GM08714 (cell line): ENCODE results near the gene TMC8.

Experiments
- H3K4me3 ChIP-seq: fragments of 200-500 bp; sonication (Bioruptor generic); 2 replicates; pipeline ENCODE4 v1.5.1; 2014; ENCODE audit warnings: mild to moderate bottlenecking, low read length, inconsistent platforms
- ZNF274 ChIP-seq: IDR thresholded peaks from 2 replicates; pipeline ENCODE4 v1.6.1; 2012; ENCODE audit warnings: mild to moderate bottlenecking, low read depth, low read length

The TMC8 gene

GRCh38 chr17:78176548-78177025 lies 46.0 kb downstream of the TMC8 start:
- H3K4me3 ChIP-seq, result no peak overlapping the region
- TF ChIP-seq ZNF274, result no peak

GRCh38 chr17:78179372-78179771 lies 48.8 kb downstream of the TMC8 start:
- H3K4me3 ChIP-seq, result no peak overlapping the region
- no peak for TF ChIP-seq ZNF274

- no peak for TF ChIP-seq ZNF274
- no peak overlapping the region for H3K4me3 ChIP-seq
Measured at GRCh38 chr17:78180083-78180482, 49.5 kb downstream of the TMC8 start.

GRCh38 chr17:78180508-78180907 lies 49.9 kb downstream of the TMC8 start:
- no peak for TF ChIP-seq ZNF274
- no peak overlapping the region for H3K4me3 ChIP-seq

GRCh38 chr17:78182504-78182903 lies 51.9 kb downstream of the TMC8 start:
- no peak overlapping the region for H3K4me3 ChIP-seq
- TF ChIP-seq ZNF274, result no peak

GRCh38 chr17:78183916-78184315 lies 53.3 kb downstream of the TMC8 start:
- no peak for TF ChIP-seq ZNF274

GRCh38 chr17:78184351-78184750 lies 53.8 kb downstream of the TMC8 start:
- no peak overlapping the region for H3K4me3 ChIP-seq
- no peak for TF ChIP-seq ZNF274

More at GRCh38 chr17:78183916-78184315, 53.3 kb downstream of the TMC8 start:
- H3K4me3 ChIP-seq, result no peak overlapping the region

- no peak overlapping the region for H3K4me3 ChIP-seq
- no peak for TF ChIP-seq ZNF274
Measured at GRCh38 chr17:78184868-78185267, 54.3 kb downstream of the TMC8 start.

- TF ChIP-seq ZNF274, result no peak
Measured at GRCh38 chr17:78185981-78186691, 55.6 kb downstream of the TMC8 start.

GRCh38 chr17:78186692-78187595 lies 56.4 kb downstream of the TMC8 start, which contains the start of the genes AFMID and TK1:
Gene AFMID, plus strand, starts transcription at chr17:78187362. Its CDS starts 9 bp downstream, at chr17:78187371.
Gene TK1, minus strand, starts transcription at chr17:78187052. Its CDS starts 58 bp downstream, at chr17:78186994.
- H3K4me3 ChIP-seq, result peak within 1 kb of the TSS; percentile 88
- TF ChIP-seq ZNF274, result no peak

More at GRCh38 chr17:78185981-78186691, 55.6 kb downstream of the TMC8 start:
- peak overlapping the region; percentile 88 for H3K4me3 ChIP-seq
